A549 (cell line): ENCODE measurements around the gene GHITM. TPM values are rescaled to one million over a fixed set of nuclear protein-coding genes. Genes with fewer than 3 reads are reported as not detected.
"Not testable (repeated sequence)": the region's sequence is repeated elsewhere in the genome, so short reads cannot be mapped to it uniquely, and the experiment has no call there.

Experiments used
- ATAC-seq, 2 experiments: fragments of 200-7000 bp in 1 of 2; fragments of >200 bp in 1 of 2; cut with Nextera tagmentation in 1 of 2; cut with Tn5 transposase in 1 of 2; 3 replicates each; pipeline versions ENCODE4 v1.8.0 to v1.9.1; 2018 to 2020; ENCODE audit warnings: mild to moderate bottlenecking in 1 of 2, moderate library complexity in 1 of 2
- CTCF ChIA-PET: fragments of 300-600 bp; sonication (Branson Sonifier 250); formaldehyde crosslinking; extraction: SDS; loops from one replicate; lab custom pipeline; 2021; ENCODE audit warnings: antibody characterized with exemption, inconsistent platforms; lab: Yijun Ruan, JAX
- POLR2A ChIA-PET: fragments of 350-600 bp; formaldehyde crosslinking; extraction: SDS; loops from one replicate; lab custom pipeline; 2021; ENCODE audit warnings: antibody characterized with exemption, inconsistent platforms; lab: Yijun Ruan, JAX
- DNase-seq, 2 experiments: peaks; one replicate each; pipeline versions ENCODE4 v3.0.0 to v3.0.0-alpha.2; 2011 to 2016; ENCODE audit warnings: low read depth in 1 of 2, low spot score in 1 of 2
- FAIRE-seq: peaks from 2 replicates; lab custom pipeline; 2011; peaks lifted over from hg19 to GRCh38; lab: Jason Lieb, UNC
- H3K27ac ChIP-seq, 2 experiments: fragments of >200 bp; sonication (Bioruptor Twin); formaldehyde crosslinking; 3 replicates each; pipeline ENCODE4 v1.5.1; 2016 to 2017
- H3K4me1 ChIP-seq: fragments of >200 bp; sonication (Bioruptor Twin); formaldehyde crosslinking; 3 replicates; pipeline ENCODE4 v1.6.1; 2016
- H3K4me2 ChIP-seq: fragments of >200 bp; sonication (Bioruptor Twin); formaldehyde crosslinking; 3 replicates; pipeline ENCODE4 v1.6.1; 2016
- H3K4me3 ChIP-seq: fragments of >200 bp; sonication (Bioruptor Twin); formaldehyde crosslinking; 3 replicates; pipeline ENCODE4 v1.5.1; 2016
- H3K9me3 ChIP-seq: fragments of >200 bp; sonication (Bioruptor Twin); formaldehyde crosslinking; 3 replicates; pipeline ENCODE4 v1.6.1; 2016
- BHLHE40 ChIP-seq: IDR thresholded peaks from 2 replicates; pipeline ENCODE4 v1.6.1; 2012; ENCODE audit warnings: low read depth, low read length, inconsistent platforms
- CHD2 ChIP-seq: fragments of 150-350 bp; IDR thresholded peaks from 2 replicates; pipeline ENCODE4 v1.6.1; 2014; ENCODE audit warnings: low read length; ENCODE audit not compliant: partially characterized antibody
- CHD4 ChIP-seq: fragments of 200-600 bp; sonication (generic); IDR thresholded peaks from 2 replicates; pipeline ENCODE4 v1.6.1; 2016; ENCODE audit warnings: antibody characterized with exemption, mild to moderate bottlenecking, borderline replicate concordance
- CTCF ChIP-seq: fragments of >200 bp; sonication (Bioruptor Twin); formaldehyde crosslinking; IDR thresholded peaks from 3 replicates; pipeline ENCODE4 v1.5.1; 2016
- E2F6 ChIP-seq: IDR thresholded peaks from 2 replicates; pipeline ENCODE4 v1.6.1; 2012; ENCODE audit warnings: low read depth, borderline replicate concordance
- EP300 ChIP-seq, 2 experiments: fragments of >200 bp; sonication (Bioruptor Twin); formaldehyde crosslinking; IDR thresholded peaks; 2 replicates in 1 of 2; 3 replicates in 1 of 2; pipeline ENCODE4 v1.6.1; 2016 to 2017
- ESRRA ChIP-seq: fragments of 150-350 bp; IDR thresholded peaks from 2 replicates; pipeline ENCODE4 v1.6.1; 2014; ENCODE audit warnings: mild to moderate bottlenecking, low read length, borderline replicate concordance
- HMGXB4 ChIP-seq: fragments of 250-450 bp; sonication (Bioruptor Pico); IDR thresholded peaks from 2 replicates; pipeline ENCODE4 v1.5.0; 2021; ENCODE audit warnings: mild to moderate bottlenecking, moderate library complexity, borderline replicate concordance
- HOXA7 ChIP-seq: fragments of 250-450 bp; sonication (Bioruptor Pico); IDR thresholded peaks from 2 replicates; pipeline ENCODE4 v1.5.0; 2020; ENCODE audit warnings: mild to moderate bottlenecking, moderate library complexity
- MAFK ChIP-seq: fragments of 450-650 bp; IDR thresholded peaks from 2 replicates; pipeline ENCODE4 v1.6.1; 2014; ENCODE audit not compliant: partially characterized antibody
- MYC ChIP-seq: IDR thresholded peaks from 2 replicates; pipeline ENCODE4 v1.6.1; 2012; ENCODE audit warnings: mild to moderate bottlenecking, inconsistent platforms, low read length, improper control_type of control experiment, borderline replicate concordance
- PBX3 ChIP-seq: IDR thresholded peaks from 2 replicates; pipeline ENCODE4 v1.6.1; 2012
- PHF8 ChIP-seq: fragments of 200-600 bp; sonication (generic); IDR thresholded peaks from 2 replicates; pipeline ENCODE4 v1.6.1; 2016; ENCODE audit warnings: low read depth, mild to moderate bottlenecking, antibody characterized with exemption, moderate library complexity, borderline replicate concordance
- RAD21 ChIP-seq, 2 experiments: fragments of >200 bp in 1 of 2; sonication (Bioruptor Twin) in 1 of 2; formaldehyde crosslinking in 1 of 2; IDR thresholded peaks in 1 of 2; conservative IDR thresholded peaks in 1 of 2; 2 replicates in 1 of 2; 3 replicates in 1 of 2; pipeline ENCODE4 v1.6.1; 2012 to 2018; ENCODE audit warnings: inconsistent platforms in 1 of 2
- RARB ChIP-seq: fragments of 250-450 bp; sonication (Bioruptor Pico); IDR thresholded peaks from 2 replicates; pipeline ENCODE4 v1.8.0; 2021; ENCODE audit warnings: mild to moderate bottlenecking, moderate library complexity
- TP53 ChIP-seq: fragments of 250-450 bp; sonication (Bioruptor Pico); IDR thresholded peaks from 2 replicates; pipeline ENCODE4 v1.5.0; 2021; ENCODE audit warnings: mild to moderate bottlenecking, moderate library complexity
- ZNF302 ChIP-seq: fragments of 250-450 bp; sonication (Bioruptor Pico); IDR thresholded peaks from 2 replicates; pipeline ENCODE4 v1.9.0; 2021; ENCODE audit warnings: inconsistent platforms, mild to moderate bottlenecking, moderate library complexity
- WGBS: methylation state at CpG from one replicate; pipeline ENCODE4 v1.1.6; 2017; ENCODE audit errors: missing lambda C conversion rate; 5-methylcytosine and 5-hydroxymethylcytosine counted together
- polyA plus RNA-seq, 4 experiments: library from polyadenylated mRNA; depleted of rRNA in 3 of 4; stranded (reverse); fragments of >200 nt; fragmentation: RNase III in 1 of 4; extraction: RNeasy Plus Mini Kit Qiagen cat#74134 plus additional on column Dnase treatment in 1 of 4; gene quantifications; 2 replicates in 3 of 4; 3 replicates in 1 of 4; pipeline ENCODE4 v1.2.3, GENCODE V29; 2011 to 2017

Gene GHITM
- polyA plus RNA-seq, 2 of the 4 experiments (the other 2 are of a cell fraction): 220 to 360 TPM

GRCh38 chr10:84125910-84126784 is 13.2 kb upstream of the GHITM start:
- H3K4me1 ChIP-seq, H3K4me2 ChIP-seq, H3K27ac ChIP-seq, FAIRE-seq, H3K9me3 ChIP-seq, POLR2A ChIA-PET, H3K4me3 ChIP-seq: not testable (repeated sequence)
- CTCF ChIA-PET: interaction anchor here (0.8 to 2.0 kb wide), 6 partner anchors 8 to 411 kb away, joined by 3 to 4 read pairs (median 4); no protein-coding TSS in a partner anchor
- WGBS: 14% methylated on average over 10 of the region's 10 CpGs
- ATAC-seq (peak in 1 of 2 experiments; percentile 58; a peak in 2 of 6 replicates), DNase-seq (peak in 1 of 2 experiments; percentile 10)
- TF ChIP-seq CTCF (peak; percentile 22; the same call in 2 of the 3 replicates), RAD21 (conservative IDR thresholded peaks at IDR 0.05 in 1 of 2, IDR thresholded peaks at IDR 0.05 in 1 of 2) (peak; percentile 17 to 36; a peak in 2 of 5 replicates)
- TF ChIP-seq, all 56 proteins: peak for 2; not testable (repeated sequence) for 54

GRCh38 chr10:84126785-84127167 is 12.5 kb upstream of the GHITM start:
- H3K27ac ChIP-seq: no peak overlapping the region
- ChIA-PET CTCF (interaction anchor here (0.9 to 2.0 kb wide), 4 partner anchors 9 to 410 kb away, joined by 3 to 4 read pairs (median 4); no protein-coding TSS in a partner anchor), POLR2A (no interaction called here)
- no peak overlapping the region for H3K4me3 ChIP-seq
- no peak overlapping the region for H3K4me2 ChIP-seq
- ATAC-seq (no peak), DNase-seq (no peak), FAIRE-seq (no peak)
- H3K4me1 ChIP-seq: no peaks in the 10 kb centered on the region
- no peaks in the 10 kb centered on the region for H3K9me3 ChIP-seq
- WGBS: 5% methylated on average over 1 of the region's 1 CpG
- TF ChIP-seq ESRRA (no peak), ZNF302 (no peak), TP53 (CRISPR knock-in tag) (no peak)

- peak overlapping the region; percentile 19; the same call in 1 of the 3 replicates for H3K4me2 ChIP-seq
- TF ChIP-seq MAFK: no peak
- TF ChIP-seq BHLHE40: no peak
- no peak for TF ChIP-seq RARB (CRISPR knock-in tag)
- no peak for TF ChIP-seq ESRRA
- TF ChIP-seq E2F6: no peak
- no peak for TF ChIP-seq HMGXB4 (CRISPR knock-in tag)
- TF ChIP-seq CHD4: no peak
- TF ChIP-seq MYC: no peak
- TF ChIP-seq PHF8: no peak
- TF ChIP-seq PBX3: no peak
- no peak for TF ChIP-seq EP300 (IDR thresholded peaks at IDR 0.05)
- TF ChIP-seq HOXA7: no peak
- no peak for TF ChIP-seq CHD2
- CTCF ChIA-PET: interaction anchor here (0.5 to 1.1 kb wide), 2 partner anchors 9 to 29 kb away, joined by 3 read pairs; no protein-coding TSS in a partner anchor
- FAIRE-seq (no peak), DNase-seq (no peak), ATAC-seq (no peak)
- WGBS: 15% methylated on average over 2 of the region's 2 CpGs
- H3K27ac ChIP-seq: no peak overlapping the region
- H3K4me3 ChIP-seq: no peak overlapping the region
- POLR2A ChIA-PET: no interaction called here
- peaks cover 8% of the 10 kb centered on the region; the same call in 2 of the 3 replicates for H3K4me1 ChIP-seq
- no peaks in the 10 kb centered on the region for H3K9me3 ChIP-seq
These were observed 3.5 kb upstream of the GHITM start for GRCh38 chr10:84135836-84136235.
